GM13976 (cell line): Measurements from ENCODE around the gene AKAP13.
"Not testable (repeated sequence)": the region's sequence is repeated elsewhere in the genome, so short reads cannot be mapped to it uniquely, and the experiment has no call there.

ENCODE experiments used
- DNase-seq: peaks from one replicate; pipeline ENCODE4 v3.0.0; 2012; ENCODE audit warnings: low spot score
- CTCF ChIP-seq: IDR thresholded peaks from 2 replicates; pipeline ENCODE4 v1.5.1; 2012; ENCODE audit warnings: borderline replicate concordance, mild to moderate bottlenecking; ENCODE audit not compliant: insufficient read depth; ENCODE audit errors: extremely low read depth, missing control alignments, control extremely low read depth
- in situ Hi-C: fragments of 300-500 bp; cut with MboI; formaldehyde crosslinking; loops from one replicate; pipeline ENCODE4 v1.12.0; 2022; ENCODE audit warnings: low sequenced_read_pairs, mixed read lengths, inconsistent platforms; ENCODE audit not compliant: unreplicated experiment

The AKAP13 gene

GRCh38 chr15:85475711-85476110, 95.3 kb downstream of the AKAP13 start:
- in situ Hi-C loops: loop anchor here (10.0 to 25.0 kb wide), 2 partner anchors 51 to 163 kb away; no protein-coding TSS in a partner anchor
- no peak for DNase-seq
- no peak for TF ChIP-seq CTCF

GRCh38 chr15:85477061-85477460, 96.7 kb downstream of the AKAP13 start:
- TF ChIP-seq CTCF: no peak
- in situ Hi-C loops: loop anchor here (10.0 to 25.0 kb wide), 2 partner anchors 52 to 165 kb away; no protein-coding TSS in a partner anchor
- DNase-seq: no peak

GRCh38 chr15:85477730-85478129, 97.3 kb downstream of the AKAP13 start:
- in situ Hi-C loops: loop anchor here (10.0 to 25.0 kb wide), 2 partner anchors 53 to 165 kb away; no protein-coding TSS in a partner anchor
- TF ChIP-seq CTCF: no peak
- DNase-seq: no peak

GRCh38 chr15:85479071-85479647, 98.8 kb downstream of the AKAP13 start:
- no peak for DNase-seq
- no peak for TF ChIP-seq CTCF
- in situ Hi-C loops: loop anchor here (10.0 to 25.0 kb wide), 2 partner anchors 54 to 167 kb away; no protein-coding TSS in a partner anchor

GRCh38 chr15:85480923-85481322, 100.5 kb downstream of the AKAP13 start:
- DNase-seq: no peak
- no peak for TF ChIP-seq CTCF
- in situ Hi-C loops: loop anchor here (10.0 to 25.0 kb wide), 2 partner anchors 169 to 204 kb away; no protein-coding TSS in a partner anchor

GRCh38 chr15:85481543-85481942, 101.1 kb downstream of the AKAP13 start:
- in situ Hi-C loops: loop anchor here (10.0 to 25.0 kb wide), 2 partner anchors 169 to 203 kb away; no protein-coding TSS in a partner anchor
- not testable (repeated sequence) for DNase-seq

- no peak for TF ChIP-seq CTCF
- in situ Hi-C loops: loop anchor here (10.0 to 25.0 kb wide), 2 partner anchors 171 to 202 kb away; no protein-coding TSS in a partner anchor
- no peak for DNase-seq
These were observed 102.5 kb downstream of the AKAP13 start for GRCh38 chr15:85482894-85483293.

GRCh38 chr15:85483955-85484354, 103.6 kb downstream of the AKAP13 start:
- DNase-seq: not testable (repeated sequence)
- in situ Hi-C loops: loop anchor here (10.0 to 25.0 kb wide), 2 partner anchors 172 to 201 kb away; no protein-coding TSS in a partner anchor

GRCh38 chr15:85484923-85485322, 104.5 kb downstream of the AKAP13 start:
- DNase-seq: not testable (repeated sequence)
- in situ Hi-C loops: loop anchor here (10.0 to 25.0 kb wide), 2 partner anchors 173 to 200 kb away; no protein-coding TSS in a partner anchor
